RPMI8226 (cell line): Measurements from ENCODE around the gene IQUB.
"Not testable (repeated sequence)": the region's sequence is repeated elsewhere in the genome, so short reads cannot be mapped to it uniquely, and the experiment has no call there.

Source experiments
- DNase-seq: peaks from one replicate; pipeline ENCODE4 v3.0.0-alpha.2; 2015

The IQUB gene

GRCh38 chr7:123538897-123539296 lies 4.5 kb upstream of the IQUB start:
- DNase-seq = no peak

- DNase-seq = no peak
Observed at GRCh38 chr7:123538189-123538714, 3.9 kb upstream of the IQUB start.

- peak; percentile 51 for DNase-seq
Observed at GRCh38 chr7:123537026-123537642, 2.7 kb upstream of the IQUB start.

- DNase-seq = no peak
Observed at GRCh38 chr7:123535517-123535916, 1.1 kb upstream of the IQUB start.

GRCh38 chr7:123533929-123534382 lies 439 bp downstream of the IQUB start:
- DNase-seq = peak; percentile 46

- DNase-seq = no peak
Observed at GRCh38 chr7:123533553-123533917, 860 bp downstream of the IQUB start.

- DNase-seq = peak; percentile 38
Observed at GRCh38 chr7:123532788-123533552, 1.4 kb downstream of the IQUB start.

- DNase-seq = not testable (repeated sequence)
Observed at GRCh38 chr7:123532343-123532742, 2.1 kb downstream of the IQUB start.

GRCh38 chr7:123530035-123530591 lies 4.3 kb downstream of the IQUB start:
- DNase-seq = not testable (repeated sequence)

- no peak for DNase-seq
Observed at GRCh38 chr7:123528265-123528664, 6.1 kb downstream of the IQUB start.

GRCh38 chr7:123527712-123528225 lies 6.6 kb downstream of the IQUB start:
- not testable (repeated sequence) for DNase-seq

GRCh38 chr7:123526533-123526932 lies 7.9 kb downstream of the IQUB start:
- not testable (repeated sequence) for DNase-seq

GRCh38 chr7:123522066-123522465 lies 12.3 kb downstream of the IQUB start:
- DNase-seq = no peak

GRCh38 chr7:123505221-123505620 lies 29.2 kb downstream of the IQUB start:
- no peak for DNase-seq

GRCh38 chr7:123502201-123502600 lies 32.2 kb downstream of the IQUB start:
- no peak for DNase-seq

GRCh38 chr7:123500878-123501489 lies 33.4 kb downstream of the IQUB start:
- DNase-seq = no peak

GRCh38 chr7:123499211-123499970 lies 35.0 kb downstream of the IQUB start:
- no peak for DNase-seq

GRCh38 chr7:123498601-123499000 lies 35.8 kb downstream of the IQUB start:
- DNase-seq = no peak

GRCh38 chr7:123498031-123498430 lies 36.4 kb downstream of the IQUB start:
- DNase-seq = no peak

- DNase-seq = peak; percentile 60
Observed at GRCh38 chr7:123494193-123494796, 40.1 kb downstream of the IQUB start.

GRCh38 chr7:123492485-123492884 lies 41.9 kb downstream of the IQUB start:
- DNase-seq = peak; percentile 12

GRCh38 chr7:123485721-123486120 lies 48.7 kb downstream of the IQUB start:
- no peak for DNase-seq
